Ramos (cell line): ENCODE data around the gene SETD1B.
"Not testable (repeated sequence)": the region's sequence is repeated elsewhere in the genome, so short reads cannot be mapped to it uniquely, and the experiment has no call there.

Experiments used
- in situ Hi-C: fragments of 300-500 bp; cut with MboI; formaldehyde crosslinking; loops from one replicate; pipeline ENCODE4 v1.14.3; 2022; ENCODE audit warnings: low sequenced_read_pairs; ENCODE audit not compliant: unreplicated experiment

Gene SETD1B

GRCh38 chr12:121843236-121843982 is 39.6 kb downstream of the SETD1B start:
- in situ Hi-C loops: no loop called here

GRCh38 chr12:121845701-121846100 is 41.9 kb downstream of the SETD1B start:
- in situ Hi-C loops: no loop called here

- in situ Hi-C loops: no loop called here
Measured at GRCh38 chr12:121849211-121849610, 45.4 kb downstream of the SETD1B start.

- in situ Hi-C loops: no loop called here
Measured at GRCh38 chr12:121849665-121850064, 45.9 kb downstream of the SETD1B start.

- in situ Hi-C loops: not testable (repeated sequence)
Measured at GRCh38 chr12:121852392-121852791, 48.6 kb downstream of the SETD1B start.

- in situ Hi-C loops: no loop called here
Measured at GRCh38 chr12:121857322-121858246, 53.8 kb downstream of the SETD1B start.

- in situ Hi-C loops: no loop called here
Measured at GRCh38 chr12:121858318-121858661, 54.5 kb downstream of the SETD1B start.

GRCh38 chr12:121858662-121859572 is 55.1 kb downstream of the SETD1B start, which contains the start of gene HPD:
Gene HPD (minus strand): TSS chr12:121858859. CDS start chr12:121858823, 36 bp downstream.
- in situ Hi-C loops: no loop called here

- in situ Hi-C loops: no loop called here
Measured at GRCh38 chr12:121860257-121860656, 56.4 kb downstream of the SETD1B start.

- in situ Hi-C loops: not testable (repeated sequence)
Measured at GRCh38 chr12:121860699-121861098, 56.9 kb downstream of the SETD1B start.

- in situ Hi-C loops: no loop called here
Measured at GRCh38 chr12:121861636-121862254, 57.9 kb downstream of the SETD1B start.

- in situ Hi-C loops: no loop called here
Measured at GRCh38 chr12:121866331-121866730, 62.5 kb downstream of the SETD1B start.

- in situ Hi-C loops: not testable (repeated sequence)
Measured at GRCh38 chr12:121869229-121869628, 65.4 kb downstream of the SETD1B start.

GRCh38 chr12:121871467-121871866 is 67.7 kb downstream of the SETD1B start:
- in situ Hi-C loops: no loop called here

- in situ Hi-C loops: no loop called here
Measured at GRCh38 chr12:121872546-121873215, 68.9 kb downstream of the SETD1B start.

GRCh38 chr12:121873216-121873569 is 69.4 kb downstream of the SETD1B start:
- in situ Hi-C loops: no loop called here

GRCh38 chr12:121874071-121874470 is 70.3 kb downstream of the SETD1B start:
- in situ Hi-C loops: no loop called here

GRCh38 chr12:121875582-121875981 is 71.8 kb downstream of the SETD1B start:
- in situ Hi-C loops: no loop called here

GRCh38 chr12:121876080-121876447 is 72.3 kb downstream of the SETD1B start:
- in situ Hi-C loops: not testable (repeated sequence)
